WI38 (cell line): ENCODE data around the gene RPIA.

ENCODE experiments used
- H3K4me3 ChIP-seq: 2 replicates; pipeline ENCODE4 v1.5.1; 2011; ENCODE audit warnings: low read depth, mild to moderate bottlenecking, control low read depth, low read length
- TF ChIP-seq, protein P1 (sequence below): IDR thresholded peaks from 2 replicates; pipeline ENCODE4 v1.5.1; 2012; ENCODE audit warnings: low read depth, mild to moderate bottlenecking, control low read depth, low read length

RPIA gene

DNA sequence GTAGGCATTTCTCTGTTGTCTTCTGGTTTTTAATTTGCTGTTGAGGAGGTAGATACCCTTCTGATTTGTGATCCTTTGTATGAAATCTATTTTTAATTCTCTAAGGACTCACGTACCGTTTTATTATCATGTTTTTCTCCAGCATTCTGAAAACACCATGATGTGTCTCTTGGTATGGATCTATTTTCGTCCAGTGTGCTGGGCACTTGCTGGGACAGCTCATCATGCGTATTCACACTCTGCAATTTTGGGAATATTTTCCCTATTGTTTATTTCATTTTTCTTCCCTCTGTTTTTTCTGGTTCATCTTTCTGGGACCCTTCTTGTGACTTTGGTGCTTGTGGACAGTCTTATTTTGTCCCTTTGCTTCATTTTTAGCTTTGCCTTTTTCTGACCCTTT is 21.9 kb downstream of the RPIA start:
- H3K4me3 ChIP-seq, result no peak overlapping the region
- TF ChIP-seq, protein P1, sequence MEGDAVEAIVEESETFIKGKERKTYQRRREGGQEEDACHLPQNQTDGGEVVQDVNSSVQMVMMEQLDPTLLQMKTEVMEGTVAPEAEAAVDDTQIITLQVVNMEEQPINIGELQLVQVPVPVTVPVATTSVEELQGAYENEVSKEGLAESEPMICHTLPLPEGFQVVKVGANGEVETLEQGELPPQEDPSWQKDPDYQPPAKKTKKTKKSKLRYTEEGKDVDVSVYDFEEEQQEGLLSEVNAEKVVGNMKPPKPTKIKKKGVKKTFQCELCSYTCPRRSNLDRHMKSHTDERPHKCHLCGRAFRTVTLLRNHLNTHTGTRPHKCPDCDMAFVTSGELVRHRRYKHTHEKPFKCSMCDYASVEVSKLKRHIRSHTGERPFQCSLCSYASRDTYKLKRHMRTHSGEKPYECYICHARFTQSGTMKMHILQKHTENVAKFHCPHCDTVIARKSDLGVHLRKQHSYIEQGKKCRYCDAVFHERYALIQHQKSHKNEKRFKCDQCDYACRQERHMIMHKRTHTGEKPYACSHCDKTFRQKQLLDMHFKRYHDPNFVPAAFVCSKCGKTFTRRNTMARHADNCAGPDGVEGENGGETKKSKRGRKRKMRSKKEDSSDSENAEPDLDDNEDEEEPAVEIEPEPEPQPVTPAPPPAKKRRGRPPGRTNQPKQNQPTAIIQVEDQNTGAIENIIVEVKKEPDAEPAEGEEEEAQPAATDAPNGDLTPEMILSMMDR, result no peak

DNA sequence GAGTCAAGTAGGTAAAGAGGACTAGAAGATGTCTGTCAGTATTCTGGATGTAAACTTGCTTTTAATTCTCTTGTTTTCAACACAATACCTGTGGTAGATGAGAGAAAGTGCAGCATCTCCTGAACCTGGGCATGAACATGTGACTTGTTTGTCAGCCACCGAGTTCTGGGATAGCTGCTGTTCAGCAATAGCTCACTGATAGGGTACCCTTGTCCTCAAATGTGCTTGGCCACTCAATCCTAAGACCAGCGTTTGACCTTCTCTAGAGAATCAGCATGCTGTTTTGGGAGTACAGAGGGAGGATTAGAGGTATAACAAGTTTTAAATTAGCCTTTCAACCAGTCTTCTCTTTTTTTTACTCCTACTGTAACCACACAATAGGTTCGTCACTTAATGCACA is 23.2 kb downstream of the RPIA start:
- TF ChIP-seq, protein P1, result no peak
- no peak overlapping the region for H3K4me3 ChIP-seq

DNA sequence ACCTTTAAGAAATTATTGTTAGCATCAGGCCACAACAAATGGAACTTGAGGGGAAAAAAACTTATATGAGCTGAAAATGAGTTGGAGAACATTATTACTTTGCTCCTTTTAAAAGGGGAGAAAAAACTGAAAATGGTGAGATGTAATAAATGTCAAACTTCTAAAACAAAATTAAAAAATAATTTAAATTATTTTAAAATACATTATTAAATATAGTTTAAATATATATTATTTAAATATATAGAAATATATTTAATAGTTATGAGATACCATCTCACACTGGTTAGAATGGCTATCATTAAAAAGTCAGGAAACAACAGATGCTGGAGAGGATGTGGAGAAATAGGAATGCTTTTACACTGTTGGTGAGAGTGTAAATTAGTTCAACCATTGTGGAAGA is 28.9 kb downstream of the RPIA start:
- TF ChIP-seq, protein P1, result no peak
- no peak overlapping the region for H3K4me3 ChIP-seq

GRCh38 chr2:88721268-88721667 is 29.8 kb downstream of the RPIA start:
- TF ChIP-seq, protein P1, result no peak
- H3K4me3 ChIP-seq, result no peak overlapping the region

- TF ChIP-seq, protein P1, result no peak
- H3K4me3 ChIP-seq, result no peak overlapping the region
Measured at GRCh38 chr2:88724643-88725332, 33.3 kb downstream of the RPIA start.

- TF ChIP-seq, protein P1, result no peak
- no peak overlapping the region for H3K4me3 ChIP-seq
Measured at GRCh38 chr2:88729061-88729745, 37.7 kb downstream of the RPIA start.

GRCh38 chr2:88733155-88733902 is 41.9 kb downstream of the RPIA start:
- no peak overlapping the region for H3K4me3 ChIP-seq
- TF ChIP-seq, protein P1, result no peak
